OCI-M2 (cell line): ENCODE measurements around the gene DYNC1H1.

Experiments used
- DNase-seq: peaks from one replicate; lab custom pipeline; 2025; ENCODE audit not compliant: unreplicated experiment; lab: John Stamatoyannopoulos, UW

Gene DYNC1H1

DNA sequence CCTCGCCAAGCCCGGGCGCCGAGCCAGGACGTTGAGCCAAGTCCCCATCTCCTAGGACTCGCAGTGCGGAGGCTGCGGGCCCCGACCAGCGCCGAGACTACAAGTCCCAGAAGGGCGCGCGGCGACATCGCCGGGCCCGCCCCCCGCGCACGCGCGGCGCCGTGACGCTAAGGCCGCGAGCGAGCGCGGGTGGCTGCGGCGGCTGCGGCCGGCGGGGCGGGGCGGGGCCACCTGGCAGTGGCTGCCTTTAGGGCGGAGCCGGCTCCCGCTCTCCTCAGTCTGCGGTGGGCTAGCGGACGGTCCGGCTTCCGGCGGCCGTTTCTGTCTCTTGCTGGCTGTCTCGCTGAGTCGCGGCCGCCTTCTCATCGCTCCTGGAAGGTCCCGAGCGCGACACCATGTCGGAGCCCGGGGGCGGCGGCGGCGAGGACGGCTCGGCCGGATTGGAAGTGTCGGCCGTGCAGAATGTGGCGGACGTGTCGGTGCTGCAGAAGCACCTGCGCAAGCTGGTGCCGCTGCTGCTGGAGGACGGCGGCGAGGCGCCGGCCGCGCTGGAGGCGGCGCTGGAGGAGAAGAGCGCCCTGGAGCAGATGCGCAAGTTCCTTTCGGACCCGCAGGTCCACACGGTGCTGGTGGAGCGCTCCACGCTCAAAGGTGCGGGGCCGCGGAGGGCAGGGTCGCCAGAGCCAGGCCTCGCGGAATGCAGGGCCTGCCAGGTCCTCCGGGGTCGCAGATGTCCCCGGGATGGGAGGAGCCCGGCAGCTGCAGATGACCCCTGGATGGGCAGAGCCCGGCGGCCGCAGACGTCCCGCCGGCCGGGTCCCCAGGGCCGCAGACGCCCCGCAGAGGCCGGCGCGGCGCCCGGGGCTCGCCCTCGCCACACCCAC lies at the start of gene DYNC1H1:
Gene DYNC1H1, plus strand, starts transcription at position 277 of the 884 bp plus-strand sequence. Its CDS starts 119 bp downstream, at position 396.
- DNase-seq, result peak; percentile 62

DNA sequence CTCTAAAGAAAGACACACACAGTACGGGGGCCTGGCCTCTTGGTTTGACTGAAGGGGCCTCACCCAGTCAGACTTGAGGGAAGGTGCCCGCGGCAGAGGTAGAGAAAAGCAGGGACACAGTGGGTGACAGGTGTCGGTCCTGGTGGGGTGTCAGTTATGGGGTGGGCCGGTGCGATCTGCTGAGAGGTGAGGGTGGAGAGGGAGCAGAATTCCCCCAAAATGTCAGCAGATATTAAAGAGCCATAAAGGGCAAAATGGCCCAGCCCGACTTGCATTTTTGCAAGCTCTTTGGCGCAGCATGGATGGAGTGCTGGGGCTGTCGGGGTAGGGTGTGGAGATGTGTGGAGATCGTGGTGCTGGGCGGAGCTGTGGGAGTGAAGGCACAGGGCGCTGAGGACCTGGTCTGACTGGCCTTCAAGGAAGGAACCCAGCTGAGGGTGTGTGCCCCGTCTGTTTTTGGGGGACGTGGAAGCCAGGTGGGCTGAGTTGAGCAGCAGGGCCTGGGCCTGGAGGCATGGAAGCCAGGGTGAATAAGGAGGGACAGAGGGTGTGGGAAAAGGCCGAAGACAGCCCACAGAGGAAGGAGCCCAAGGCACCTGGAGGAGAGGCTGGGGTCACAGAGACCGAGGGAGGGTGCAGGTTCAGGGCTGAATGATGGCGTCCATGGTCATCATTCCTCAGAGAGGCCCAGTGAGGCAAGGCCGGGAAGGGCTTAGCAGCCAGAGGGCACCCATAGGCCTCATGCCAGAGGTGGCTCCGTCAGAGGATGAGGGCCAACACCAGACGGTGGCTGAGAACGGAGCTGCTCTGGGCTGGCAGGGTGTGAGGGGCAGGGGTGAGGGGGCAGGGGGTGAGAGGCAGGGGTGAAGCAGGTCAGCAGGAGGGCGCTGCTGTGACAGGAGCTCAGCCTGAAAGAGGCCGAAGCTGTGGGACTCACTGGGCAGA lies 48.2 kb upstream of the DYNC1H1 start:
- no peak for DNase-seq

DNA sequence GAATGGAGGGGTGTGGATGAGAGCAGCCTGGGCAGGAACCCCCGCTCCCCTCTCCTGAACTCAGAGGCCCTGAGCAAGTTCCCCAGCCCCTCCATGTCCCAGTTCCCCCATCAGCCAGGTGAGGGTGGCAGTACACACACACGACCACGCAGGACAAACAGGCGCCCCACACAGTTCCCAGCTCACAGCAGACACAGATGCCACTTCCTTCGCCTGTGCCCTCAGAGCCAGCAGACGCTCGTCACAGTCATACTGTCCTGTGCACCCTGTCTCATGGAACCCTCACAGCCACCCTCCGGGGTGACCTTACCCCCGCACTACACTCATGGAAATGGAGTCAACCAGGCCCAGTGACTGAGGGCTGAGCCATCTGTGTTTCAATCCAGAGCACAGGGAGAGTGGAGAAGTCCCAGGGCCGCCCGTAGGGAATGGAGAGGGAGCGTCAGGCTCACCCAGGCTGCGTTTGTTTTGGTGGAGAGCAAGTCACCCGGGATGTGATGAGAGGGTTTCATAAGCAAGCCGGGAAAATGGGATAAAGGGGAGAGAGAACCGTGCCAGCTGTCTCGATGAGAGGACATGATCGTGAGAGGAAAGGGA lies 47.5 kb upstream of the DYNC1H1 start:
- DNase-seq, result no peak

DNA sequence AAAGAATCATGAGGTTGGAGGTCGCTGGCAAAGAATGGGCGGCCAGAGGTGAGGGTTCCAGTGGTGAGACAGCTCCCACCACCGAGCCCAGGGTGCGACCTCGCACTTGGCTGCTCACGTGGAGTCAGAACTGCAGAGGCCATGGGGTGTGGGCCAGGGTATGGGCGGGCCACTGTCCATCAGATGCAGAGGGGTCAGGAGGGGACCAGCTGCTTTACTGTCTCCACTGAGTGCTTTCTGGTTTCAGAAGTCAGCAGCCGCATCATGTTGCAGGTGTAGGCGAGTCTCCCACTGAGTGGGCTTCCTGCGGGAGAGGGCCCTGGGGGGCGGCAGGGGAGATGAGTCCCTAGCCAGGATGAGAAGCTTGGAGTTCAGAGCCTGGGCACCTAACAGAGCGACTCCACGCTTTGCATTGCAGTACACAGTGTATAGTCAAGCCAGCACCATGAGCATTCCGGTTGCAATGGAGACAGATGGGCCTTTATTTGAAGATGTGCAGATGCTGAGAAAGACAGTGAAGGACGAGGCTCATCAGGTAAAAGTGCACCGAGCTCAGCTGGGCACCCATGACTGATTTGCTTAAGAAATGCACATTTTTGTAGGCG lies 46.9 kb upstream of the DYNC1H1 start:
- DNase-seq, result no peak

DNA sequence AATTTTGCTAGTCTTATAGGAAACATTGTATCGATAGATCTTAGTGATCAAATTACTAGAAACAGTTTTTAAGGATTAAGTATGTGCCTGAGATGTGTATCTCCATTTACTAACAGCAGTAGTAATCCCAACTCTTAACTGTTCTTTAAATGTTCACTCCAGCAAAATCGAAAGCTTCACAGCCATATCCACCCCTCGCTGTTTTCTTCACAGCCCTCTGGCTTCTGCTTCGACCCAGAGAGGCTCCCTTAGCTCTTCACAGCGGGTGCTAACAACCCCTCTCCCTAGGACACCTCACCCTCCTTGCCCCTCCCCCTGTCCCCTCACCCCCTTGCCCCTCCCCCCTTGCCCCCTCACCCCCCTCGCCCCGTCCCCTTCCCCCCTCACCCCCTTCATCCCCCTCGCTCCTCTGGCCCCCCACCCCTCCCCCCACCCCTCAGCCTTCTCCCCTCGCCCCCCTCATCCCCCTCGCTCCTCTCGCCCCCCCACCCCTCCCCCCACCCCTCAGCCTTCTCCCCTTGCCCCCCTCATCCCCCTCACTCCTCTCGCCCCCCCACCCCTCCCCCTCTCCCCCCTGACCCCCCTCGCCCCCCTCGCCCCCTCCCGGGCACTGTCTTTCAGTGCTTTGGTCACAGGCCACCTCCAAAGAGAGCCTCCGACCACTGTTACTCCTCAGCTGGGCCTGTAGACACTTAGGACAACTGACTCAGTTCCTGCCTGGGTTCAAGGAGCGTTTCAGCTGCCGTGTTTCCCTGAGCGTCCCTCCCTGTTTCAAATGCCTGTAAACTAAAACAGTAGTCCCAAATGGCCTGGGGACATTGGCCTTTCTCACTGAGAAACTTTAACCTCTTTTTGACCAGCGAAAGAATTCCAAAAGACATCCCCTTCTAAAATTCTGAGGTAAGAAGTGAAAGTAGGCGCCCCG lies 46.0 kb upstream of the DYNC1H1 start:
- DNase-seq, result no peak

DNA sequence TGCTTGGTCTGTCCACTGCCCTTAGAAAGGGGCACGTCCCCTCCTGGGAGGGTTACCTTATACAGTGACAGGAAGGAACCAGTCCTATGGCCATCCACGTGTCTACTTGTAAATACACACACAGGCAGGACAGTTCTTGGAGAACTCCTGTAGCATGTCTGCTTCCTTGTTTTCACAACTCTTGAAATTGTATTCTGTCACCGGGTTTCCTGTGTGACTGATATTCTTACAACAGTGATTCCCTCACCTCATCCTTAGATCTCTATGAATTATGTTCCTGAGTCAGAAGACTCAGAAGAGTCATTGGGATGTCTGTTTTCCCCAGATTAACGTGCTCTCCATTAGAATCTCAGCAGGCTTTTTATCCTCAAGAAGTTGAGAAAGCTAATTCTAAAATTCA lies 44.1 kb upstream of the DYNC1H1 start:
- no peak for DNase-seq

DNA sequence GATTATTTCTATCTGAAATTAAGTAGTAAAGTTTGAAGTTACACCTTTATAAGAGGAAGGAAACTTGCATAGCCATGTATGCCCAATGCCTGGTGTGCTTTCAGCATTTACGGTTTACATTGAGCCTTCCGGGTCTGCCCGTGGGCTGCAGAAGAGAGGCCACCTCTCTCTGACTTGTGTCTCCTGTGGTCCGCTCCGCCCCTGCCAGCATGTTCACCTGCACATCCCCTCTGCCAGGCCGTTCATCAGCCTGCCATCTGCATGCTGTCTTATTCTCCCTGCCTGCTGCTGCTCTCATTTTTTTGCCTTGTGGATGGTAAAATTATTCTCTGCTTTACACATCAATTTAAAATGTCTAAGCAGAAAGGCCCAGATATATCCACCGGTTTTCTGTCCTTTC lies 41.5 kb upstream of the DYNC1H1 start:
- DNase-seq, result no peak

DNA sequence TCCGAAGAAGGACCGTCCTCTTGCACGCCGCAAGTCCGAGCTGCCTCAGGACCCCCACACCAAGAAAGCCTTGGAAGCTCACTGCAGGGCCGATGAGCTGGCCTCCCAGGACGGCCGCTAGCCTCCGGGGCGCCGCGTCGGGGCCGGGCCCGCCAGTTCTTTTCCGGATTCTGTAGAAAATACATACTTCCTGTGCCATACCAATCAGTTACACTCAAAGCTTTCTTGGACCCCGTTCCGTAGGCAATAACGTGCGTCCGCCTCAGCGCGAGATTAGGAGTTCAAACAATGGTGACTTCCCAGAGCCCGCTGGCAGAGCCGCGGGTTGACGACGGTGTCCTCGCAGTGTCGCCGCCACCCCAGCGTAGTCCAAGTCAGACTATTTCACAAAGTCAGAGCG lies 39.2 kb upstream of the DYNC1H1 start:
- DNase-seq, result no peak

DNA sequence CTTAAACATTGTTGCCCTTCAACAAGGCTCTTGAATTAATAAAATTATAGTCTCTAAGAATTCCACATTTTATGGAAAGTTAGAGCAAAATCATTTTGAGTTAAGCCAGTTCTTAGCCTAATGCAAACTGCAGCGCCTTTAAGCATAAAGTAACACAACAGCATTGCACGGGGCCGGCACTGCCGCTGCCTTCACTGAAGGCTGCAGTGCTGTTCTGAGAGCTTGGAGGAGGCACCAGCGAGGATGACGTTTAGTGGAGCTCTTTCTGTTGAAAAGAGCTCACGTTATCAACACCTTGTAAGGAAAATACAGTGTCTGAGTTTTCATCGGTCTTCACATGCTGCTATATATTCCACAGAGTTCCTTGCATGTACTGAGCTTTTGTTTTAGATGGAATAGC lies 38.3 kb upstream of the DYNC1H1 start:
- DNase-seq, result no peak

DNA sequence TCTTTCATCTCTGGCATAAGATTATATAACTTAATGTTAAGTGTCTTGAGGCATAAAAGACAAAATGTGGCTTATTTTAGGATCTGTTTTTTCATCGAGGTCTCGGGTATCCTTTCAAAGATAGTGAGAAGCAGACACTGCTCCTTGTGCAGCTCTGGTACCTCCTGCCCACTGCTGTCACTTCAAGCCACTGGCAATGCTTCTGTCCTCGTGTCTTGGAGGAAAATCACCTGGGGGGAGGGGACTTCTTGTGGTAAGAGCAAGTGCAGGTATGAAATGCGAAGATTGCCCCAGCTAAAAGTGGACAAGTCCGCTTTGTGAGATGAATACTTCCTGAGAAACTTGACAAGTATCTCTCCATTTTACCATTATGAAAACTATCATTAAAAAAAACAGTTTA lies 37.8 kb upstream of the DYNC1H1 start:
- no peak for DNase-seq

DNA sequence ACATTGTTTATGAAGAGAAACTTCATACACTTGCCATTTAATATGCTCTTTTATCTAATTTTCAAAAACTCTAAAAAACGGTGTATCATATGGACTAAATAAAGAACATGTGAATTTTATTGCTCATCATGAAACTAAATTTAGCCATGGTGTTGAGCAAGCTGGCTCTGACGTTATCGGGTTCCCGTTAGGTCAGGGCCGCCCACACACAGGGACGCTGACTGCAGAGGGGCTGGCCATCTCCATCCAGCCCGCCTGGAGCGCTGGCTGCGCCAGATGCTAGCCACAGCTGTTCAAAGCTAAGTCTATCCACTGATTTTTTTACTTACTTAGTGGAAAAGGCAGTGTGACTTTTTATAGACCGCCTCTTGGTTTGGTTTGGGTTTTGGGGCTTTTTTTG lies 36.5 kb upstream of the DYNC1H1 start:
- no peak for DNase-seq

DNA sequence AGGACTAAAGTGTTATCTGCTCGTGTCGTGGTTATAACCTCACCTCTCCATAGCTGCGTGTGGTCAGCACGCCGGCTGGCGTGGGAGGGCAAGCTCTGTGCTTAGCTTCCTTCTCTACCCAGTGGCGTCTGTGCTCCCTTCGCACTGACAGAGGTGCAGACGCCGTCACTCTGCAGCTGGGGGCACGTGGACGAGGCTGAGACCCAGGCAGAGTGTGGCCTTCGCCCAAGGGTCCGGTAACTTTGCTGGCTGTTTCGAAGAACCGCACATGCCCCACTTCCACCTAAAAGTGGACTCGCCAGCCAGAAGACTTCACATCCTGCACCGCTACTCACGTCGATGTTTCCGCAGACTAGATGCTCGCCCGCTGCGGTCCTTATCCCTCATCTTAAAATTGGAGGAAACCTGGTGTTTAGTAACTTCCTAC lies 35.9 kb upstream of the DYNC1H1 start:
- DNase-seq, result no peak

DNA sequence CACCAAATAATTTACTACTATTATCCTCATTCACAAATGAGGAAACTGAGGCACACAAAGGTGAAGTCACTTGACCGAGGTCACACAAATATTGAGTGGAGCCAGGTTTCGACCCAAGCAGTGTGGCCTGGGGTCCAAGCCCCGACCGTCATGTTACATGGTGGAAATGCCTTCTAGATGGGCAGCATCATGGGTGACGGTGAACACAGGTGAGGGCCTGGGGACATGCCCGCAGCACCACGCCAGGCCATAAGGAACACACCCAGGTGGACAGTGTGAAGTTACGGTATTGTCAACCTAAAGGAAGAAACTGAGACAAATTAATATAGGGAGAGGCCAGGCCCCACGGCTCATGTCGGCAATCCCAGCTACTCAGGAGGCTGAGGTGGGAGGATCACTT lies 35.3 kb upstream of the DYNC1H1 start:
- DNase-seq, result no peak

DNA sequence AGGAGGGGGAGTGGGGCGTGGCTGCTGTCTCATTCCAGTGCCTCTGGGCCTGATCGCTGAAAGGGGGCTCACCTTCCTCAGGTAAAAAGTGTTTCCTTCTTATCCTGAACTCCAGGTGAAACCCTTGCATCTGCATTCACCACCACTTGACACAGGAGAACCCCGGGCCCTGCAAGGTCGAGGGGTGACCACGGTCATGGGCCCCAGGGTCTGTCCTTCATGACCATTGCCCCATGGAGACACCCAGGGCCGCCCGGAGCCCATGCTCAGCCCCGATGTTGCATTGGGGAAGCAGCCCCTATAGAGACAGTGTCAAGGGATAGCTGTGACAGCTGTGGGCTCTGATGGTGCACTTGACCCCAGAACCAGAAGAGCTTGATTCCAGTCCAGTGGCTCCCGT lies 34.4 kb upstream of the DYNC1H1 start:
- no peak for DNase-seq

DNA sequence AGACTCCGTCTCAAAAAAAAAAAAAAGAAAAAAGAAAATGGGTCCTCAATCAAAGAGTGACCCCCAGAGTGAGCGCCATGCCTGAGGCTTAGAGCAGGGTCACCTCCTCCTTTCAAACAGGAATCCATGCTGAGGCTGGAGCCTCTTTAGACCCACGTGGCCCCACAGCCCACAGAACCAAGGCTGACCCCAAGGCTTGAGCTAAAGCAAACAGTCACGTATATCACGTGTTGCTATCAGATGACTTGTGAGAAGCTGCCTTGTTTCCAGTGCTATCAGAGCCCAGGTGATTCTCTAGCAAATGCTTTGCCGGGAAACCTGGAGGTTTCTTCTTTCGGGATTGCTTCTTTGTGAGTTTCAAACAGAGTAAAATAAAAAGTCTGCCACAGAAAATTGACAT lies 31.7 kb upstream of the DYNC1H1 start:
- no peak for DNase-seq

DNA sequence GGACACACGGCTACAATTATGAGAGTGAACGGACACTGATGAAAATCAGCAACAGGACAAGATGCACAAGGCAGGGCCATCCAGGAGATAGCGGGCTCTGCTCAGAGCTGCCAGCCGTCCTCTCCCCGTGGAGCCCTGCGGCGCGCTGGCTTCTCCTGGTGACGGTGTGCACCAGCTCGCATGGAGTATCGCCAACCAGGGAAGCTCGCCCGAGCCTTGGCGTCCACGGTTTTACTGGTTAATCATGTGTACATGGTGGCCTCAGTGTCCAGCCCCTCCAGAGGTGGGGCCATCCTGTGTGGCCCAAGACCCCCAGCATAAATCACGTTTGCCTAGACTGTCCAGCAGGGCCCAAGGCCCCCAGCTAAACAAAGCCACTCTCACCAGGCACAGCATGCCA lies 31.2 kb upstream of the DYNC1H1 start:
- DNase-seq, result no peak

DNA sequence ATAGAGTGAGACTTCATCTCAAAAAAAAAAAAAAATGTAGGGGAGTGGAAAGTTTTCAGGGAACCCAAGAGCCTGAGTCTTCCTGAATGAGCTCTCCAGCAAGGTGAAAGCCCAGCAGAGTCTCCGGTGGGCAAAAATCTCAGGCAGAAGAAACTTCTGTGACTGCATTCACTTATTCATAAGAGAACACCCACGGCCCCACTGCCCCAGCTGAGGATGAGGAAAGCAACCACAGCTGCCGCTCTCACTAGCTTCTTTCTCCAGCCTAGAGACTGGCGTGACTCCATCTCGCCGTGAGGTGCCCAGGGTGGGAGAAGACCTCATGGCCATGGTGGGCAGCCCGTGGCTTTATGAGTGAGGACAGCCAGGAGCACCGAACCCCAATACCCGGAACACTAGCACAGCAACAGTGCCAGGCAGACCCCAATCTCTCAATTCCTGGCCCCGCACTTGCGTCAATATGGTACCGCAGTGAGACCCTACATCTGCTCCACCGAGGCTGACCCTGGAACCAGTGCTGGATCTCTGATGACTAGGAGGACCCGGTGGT lies 29.7 kb upstream of the DYNC1H1 start:
- DNase-seq, result no peak

DNA sequence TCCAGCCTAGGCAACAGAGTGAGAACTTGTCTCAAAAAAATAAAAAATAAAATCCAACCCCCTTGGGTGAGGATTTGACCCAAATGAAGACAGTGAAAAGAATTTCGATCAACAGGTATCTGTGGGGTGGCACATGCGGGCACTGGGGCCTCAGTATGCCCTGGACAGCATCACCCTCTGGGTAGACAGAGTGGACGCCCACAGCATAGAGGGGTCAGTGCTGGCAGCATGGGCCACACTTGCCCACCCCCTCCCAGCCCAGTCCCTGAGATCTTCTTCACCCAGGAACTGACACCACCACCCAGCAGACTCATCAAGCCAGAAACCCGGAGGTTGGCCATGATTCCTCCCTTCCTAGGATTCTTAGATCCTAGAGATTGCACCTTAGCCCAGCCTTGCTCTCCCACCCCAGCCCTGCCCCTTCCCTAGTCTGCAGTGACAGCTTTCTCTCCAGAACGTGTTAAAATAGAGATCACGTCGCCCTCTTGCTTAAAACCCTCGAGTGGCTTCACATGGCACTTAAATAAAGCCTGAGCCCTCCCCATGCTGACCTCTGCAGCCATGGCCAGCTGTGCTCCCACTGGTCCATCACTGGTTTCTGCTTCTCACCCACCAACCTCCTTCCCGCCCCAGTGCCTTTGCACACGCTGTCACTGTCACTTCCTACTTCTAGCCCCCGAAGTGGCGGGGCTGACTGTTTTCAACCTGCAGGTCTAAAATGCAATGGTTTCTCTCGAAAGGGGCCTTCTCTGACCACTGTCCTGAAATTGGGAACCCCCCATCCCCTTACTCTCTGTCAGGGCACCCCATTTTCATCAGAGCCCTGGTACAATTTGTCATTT lies 26.2 kb upstream of the DYNC1H1 start:
- DNase-seq, result no peak

DNA sequence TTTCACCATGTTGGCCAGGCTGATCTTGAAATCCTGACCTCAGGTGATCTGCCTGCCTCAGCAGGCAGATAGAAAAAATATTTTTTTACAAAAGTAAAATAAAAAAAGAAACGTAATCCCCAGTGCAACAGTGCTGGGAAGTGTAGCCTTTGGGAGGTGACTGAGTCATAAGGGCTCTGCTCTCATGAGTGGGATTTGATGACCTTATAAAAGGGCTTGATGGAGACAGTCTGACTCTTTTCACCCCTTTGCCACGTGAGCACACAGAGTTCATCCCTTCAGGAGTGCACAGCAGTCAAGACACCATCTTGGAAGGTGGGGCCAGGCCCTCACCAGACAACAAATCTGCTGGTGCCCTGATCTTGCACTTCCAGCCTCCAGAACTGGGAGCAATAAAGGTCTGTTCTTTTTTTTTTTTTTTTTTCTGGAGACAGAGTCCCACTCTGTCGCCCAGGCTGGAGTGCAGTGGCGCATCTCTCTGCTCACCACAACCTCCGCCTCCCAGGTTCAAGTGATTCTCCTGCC lies 24.7 kb upstream of the DYNC1H1 start:
- DNase-seq, result no peak
